Measurements from ENCODE around the gene HNRNPU.

Gene HNRNPU

DNA sequence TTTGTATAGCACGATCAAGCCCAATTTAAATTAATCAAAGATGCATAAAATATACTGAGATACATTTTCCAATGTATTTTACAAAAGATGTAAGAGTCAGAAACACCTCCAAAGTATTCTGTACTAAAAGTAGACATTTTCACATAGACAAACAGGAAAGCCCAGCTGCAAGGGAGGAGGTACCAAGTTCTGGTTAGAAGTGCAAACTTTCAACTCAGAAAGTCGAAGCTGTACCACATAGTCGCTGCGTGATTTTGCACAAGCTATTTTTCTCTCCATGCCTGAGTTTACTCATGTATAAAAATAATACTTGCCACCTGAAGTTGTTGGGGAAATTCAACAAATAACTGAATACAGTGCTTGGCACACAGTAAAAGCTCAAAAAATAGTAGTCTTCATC lies 5.6 kb upstream of the HNRNPU start:
- ChIA-PET POLR2A (no interaction called here), CTCF (interaction anchor here (0.7 to 1.1 kb wide), 3 partner anchors 13 to 39 kb away, joined by 3 read pairs; no protein-coding TSS in a partner anchor)
- no peak for DNase-seq (ENCODE audit: extremely low spot score)
- TF ChIP-seq, protein P1, sequence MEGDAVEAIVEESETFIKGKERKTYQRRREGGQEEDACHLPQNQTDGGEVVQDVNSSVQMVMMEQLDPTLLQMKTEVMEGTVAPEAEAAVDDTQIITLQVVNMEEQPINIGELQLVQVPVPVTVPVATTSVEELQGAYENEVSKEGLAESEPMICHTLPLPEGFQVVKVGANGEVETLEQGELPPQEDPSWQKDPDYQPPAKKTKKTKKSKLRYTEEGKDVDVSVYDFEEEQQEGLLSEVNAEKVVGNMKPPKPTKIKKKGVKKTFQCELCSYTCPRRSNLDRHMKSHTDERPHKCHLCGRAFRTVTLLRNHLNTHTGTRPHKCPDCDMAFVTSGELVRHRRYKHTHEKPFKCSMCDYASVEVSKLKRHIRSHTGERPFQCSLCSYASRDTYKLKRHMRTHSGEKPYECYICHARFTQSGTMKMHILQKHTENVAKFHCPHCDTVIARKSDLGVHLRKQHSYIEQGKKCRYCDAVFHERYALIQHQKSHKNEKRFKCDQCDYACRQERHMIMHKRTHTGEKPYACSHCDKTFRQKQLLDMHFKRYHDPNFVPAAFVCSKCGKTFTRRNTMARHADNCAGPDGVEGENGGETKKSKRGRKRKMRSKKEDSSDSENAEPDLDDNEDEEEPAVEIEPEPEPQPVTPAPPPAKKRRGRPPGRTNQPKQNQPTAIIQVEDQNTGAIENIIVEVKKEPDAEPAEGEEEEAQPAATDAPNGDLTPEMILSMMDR (IDR thresholded peaks at IDR 0.05; ENCODE audit: control extremely low read depth, extremely low read depth, low read depth, missing control alignments): no peak

DNA sequence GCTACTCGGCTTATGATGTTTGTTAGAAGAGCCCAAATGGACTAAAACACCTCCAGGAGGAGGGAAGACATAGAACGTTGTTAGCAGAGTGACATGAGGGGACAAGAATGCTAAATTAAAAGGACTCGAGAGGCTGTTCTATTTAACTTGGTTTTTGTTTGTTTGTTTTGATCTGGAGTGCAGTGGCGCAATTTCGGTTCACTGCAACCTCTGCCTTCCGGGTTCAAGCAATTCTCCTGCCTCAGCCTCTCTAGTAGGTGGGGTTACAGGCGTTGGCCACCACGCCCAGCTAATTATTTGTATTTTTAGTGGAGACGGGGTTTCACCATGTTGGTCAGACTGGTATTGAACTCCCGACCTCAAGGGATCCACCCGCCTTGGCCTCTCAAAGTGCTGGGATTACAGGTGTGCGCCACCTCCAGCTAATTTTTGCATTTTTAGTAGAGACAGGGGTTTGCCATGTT lies 5.1 kb upstream of the HNRNPU start:
- TF ChIP-seq, protein P1 (IDR thresholded peaks at IDR 0.05; ENCODE audit: control extremely low read depth, extremely low read depth, low read depth, missing control alignments): no peak
- POLR2A ChIA-PET: no interaction called here
- CTCF ChIA-PET: interaction anchor here (1.0 to 1.8 kb wide), 3 partner anchors 30 to 173 kb away, joined by 3 to 5 read pairs (median 3); no protein-coding TSS in a partner anchor
- DNase-seq (ENCODE audit: extremely low spot score): no peak

DNA sequence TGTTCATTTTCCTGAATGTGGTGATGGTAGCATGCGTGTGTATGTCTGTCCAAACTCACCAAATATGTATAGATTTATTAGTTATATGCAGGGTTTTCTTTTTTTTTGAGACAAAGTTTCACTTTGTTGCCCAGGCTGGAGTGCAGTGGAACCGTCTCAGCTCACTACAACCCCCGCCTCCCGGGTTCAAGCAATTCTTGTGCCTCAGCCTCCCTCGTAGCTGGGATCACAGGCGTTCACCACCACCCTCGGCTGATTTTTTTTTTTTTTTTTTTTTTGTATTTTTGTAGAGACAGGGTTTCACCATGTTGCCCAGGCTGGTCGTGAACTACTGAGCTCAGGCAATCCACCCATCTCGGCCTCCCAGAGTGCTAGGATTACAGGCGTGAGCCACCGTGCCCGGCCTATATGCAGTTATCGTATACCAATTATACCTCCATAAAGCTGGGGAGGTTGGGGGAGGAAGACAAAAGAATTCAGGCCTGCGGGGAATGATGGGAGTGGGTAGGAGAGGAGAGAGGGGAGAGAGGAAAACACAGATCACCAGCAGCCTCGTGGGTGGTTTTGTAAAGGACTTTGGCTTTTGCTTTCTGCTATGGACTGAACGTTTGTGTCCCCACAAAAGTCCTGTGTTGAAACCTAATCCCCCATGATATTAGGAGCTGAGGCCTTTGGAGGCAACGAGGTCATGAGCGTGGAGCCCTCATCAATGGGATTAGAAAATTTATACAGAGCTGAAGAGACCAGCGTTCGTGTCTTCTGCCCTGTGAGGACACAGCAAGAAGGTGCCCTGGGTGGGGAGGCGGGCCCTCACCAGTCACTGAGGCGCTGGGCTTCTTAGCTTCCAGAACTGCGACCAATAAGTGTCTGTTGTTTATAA lies 4.4 kb upstream of the HNRNPU start:
- TF ChIP-seq, protein P1 (IDR thresholded peaks at IDR 0.05; ENCODE audit: control extremely low read depth, extremely low read depth, low read depth, missing control alignments): no peak
- CTCF ChIA-PET: interaction anchor here (1.1 to 1.8 kb wide), 2 partner anchors 29 to 174 kb away, joined by 3 to 5 read pairs; no protein-coding TSS in a partner anchor
- no peak for DNase-seq (ENCODE audit: extremely low spot score)
- POLR2A ChIA-PET: no interaction called here

DNA sequence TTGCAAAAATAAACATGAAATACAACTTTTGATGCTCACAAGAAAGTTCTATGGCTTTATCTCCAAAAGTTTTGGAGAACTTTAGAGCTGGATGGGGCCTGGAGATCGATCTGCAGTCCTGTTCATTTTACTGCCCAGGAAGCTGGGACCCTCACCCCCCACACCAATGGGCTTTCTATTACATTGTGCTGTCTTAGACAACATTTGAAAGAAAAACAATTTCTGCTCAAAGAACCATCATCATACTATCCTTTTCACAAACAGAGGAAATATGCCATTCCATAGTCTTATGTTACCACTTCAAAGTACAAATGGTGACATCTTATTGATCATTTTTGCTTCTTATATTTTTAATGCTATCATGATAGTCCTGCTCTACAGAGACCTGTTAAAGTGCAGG lies 2.0 kb upstream of the HNRNPU start:
- ChIA-PET POLR2A (no interaction called here), CTCF (interaction anchor here (1.4 to 18.3 kb wide), 2 partner anchors 26 to 176 kb away, joined by 3 to 204 read pairs; partner anchors contain the start of gene COX20)
- TF ChIP-seq, protein P1 (IDR thresholded peaks at IDR 0.05; ENCODE audit: control extremely low read depth, extremely low read depth, low read depth, missing control alignments): no peak
- DNase-seq (ENCODE audit: extremely low spot score): no peak

- POLR2A ChIA-PET: no interaction called here
- CTCF ChIA-PET: interaction anchor here (0.8 to 18.3 kb wide), 4 partner anchors 10 to 177 kb away, joined by 3 to 204 read pairs (median 3); partner anchors contain the start of gene COX20
- DNase-seq (ENCODE audit: extremely low spot score): no peak
- TF ChIP-seq, protein P1 (IDR thresholded peaks at IDR 0.05; ENCODE audit: control extremely low read depth, extremely low read depth, low read depth, missing control alignments): no peak
These were observed 1.5 kb upstream of the HNRNPU start for GRCh38 chr1:244865820-244866219.

GRCh38 chr1:244865028-244865371 lies 657 bp upstream of the HNRNPU start:
- POLR2A ChIA-PET: no interaction called here
- no peak for DNase-seq (ENCODE audit: extremely low spot score)
- TF ChIP-seq, protein P1 (IDR thresholded peaks at IDR 0.05; ENCODE audit: control extremely low read depth, extremely low read depth, low read depth, missing control alignments): no peak
- CTCF ChIA-PET: interaction anchor here (0.8 to 18.3 kb wide), 3 partner anchors 9 to 178 kb away, joined by 3 to 204 read pairs (median 3); partner anchors contain the start of gene COX20

Data from GM10248 (cell line).